Body of pancreas (tissue), 4 donors: ENCODE results near the gene UBE2J1.

Experiments
- POLR2A ChIP-seq, 3 donors: fragments of 450-650 bp; IDR thresholded peaks; one replicate each; pipeline ENCODE4 v1.6.1; 2016; ENCODE audit warnings: antibody characterized with exemption in 3 of 3, mild to moderate bottlenecking in 2 of 3
- TF ChIP-seq, protein P1 (sequence below), 7 experiments: fragments of 450-650 bp in 4 of 7; fragments of 200-600 bp in 3 of 7; sonication (generic) in 3 of 7; IDR thresholded peaks; one replicate each; pipeline ENCODE4 v1.5.1; 2016 to 2019; ENCODE audit warnings: antibody characterized with exemption in 7 of 7

DNA sequence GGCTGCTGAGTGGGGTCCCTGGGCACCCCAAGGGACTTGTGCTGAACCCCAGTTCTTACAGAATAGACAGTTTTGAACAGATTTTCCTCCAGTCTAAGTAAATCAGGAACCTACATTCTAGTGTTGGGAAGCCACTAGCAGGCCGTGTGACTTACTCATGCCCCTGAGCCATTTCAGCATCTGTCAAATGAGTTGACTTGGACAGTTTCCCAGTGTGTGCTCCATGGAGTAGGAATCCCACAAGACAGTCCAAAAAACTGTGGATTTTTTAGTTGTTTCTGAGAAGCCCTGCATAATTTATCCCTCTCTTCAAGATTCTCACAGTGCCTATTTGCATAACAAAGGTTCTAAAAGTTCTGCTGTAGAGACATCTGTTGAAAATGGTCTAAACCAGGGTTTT, 39.5 kb downstream of the UBE2J1 start:
- TF ChIP-seq, protein P1, sequence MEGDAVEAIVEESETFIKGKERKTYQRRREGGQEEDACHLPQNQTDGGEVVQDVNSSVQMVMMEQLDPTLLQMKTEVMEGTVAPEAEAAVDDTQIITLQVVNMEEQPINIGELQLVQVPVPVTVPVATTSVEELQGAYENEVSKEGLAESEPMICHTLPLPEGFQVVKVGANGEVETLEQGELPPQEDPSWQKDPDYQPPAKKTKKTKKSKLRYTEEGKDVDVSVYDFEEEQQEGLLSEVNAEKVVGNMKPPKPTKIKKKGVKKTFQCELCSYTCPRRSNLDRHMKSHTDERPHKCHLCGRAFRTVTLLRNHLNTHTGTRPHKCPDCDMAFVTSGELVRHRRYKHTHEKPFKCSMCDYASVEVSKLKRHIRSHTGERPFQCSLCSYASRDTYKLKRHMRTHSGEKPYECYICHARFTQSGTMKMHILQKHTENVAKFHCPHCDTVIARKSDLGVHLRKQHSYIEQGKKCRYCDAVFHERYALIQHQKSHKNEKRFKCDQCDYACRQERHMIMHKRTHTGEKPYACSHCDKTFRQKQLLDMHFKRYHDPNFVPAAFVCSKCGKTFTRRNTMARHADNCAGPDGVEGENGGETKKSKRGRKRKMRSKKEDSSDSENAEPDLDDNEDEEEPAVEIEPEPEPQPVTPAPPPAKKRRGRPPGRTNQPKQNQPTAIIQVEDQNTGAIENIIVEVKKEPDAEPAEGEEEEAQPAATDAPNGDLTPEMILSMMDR (IDR thresholded peaks at IDR 0.05) = no peak
- TF ChIP-seq POLR2A (IDR thresholded peaks at IDR 0.05) = no peak
